T-helper 2 cell treated with Interferon-gamma antibody and Interleukin-4, amounts not matched to agents 100 ng/mL and 5 ng/mL, for 36 hours (primary cell): ENCODE results near the gene KLF6. TPM values are rescaled to one million over a fixed set of nuclear protein-coding genes. Genes with fewer than 3 reads are reported as not detected.

ENCODE experiments used
- intact Hi-C: fragments of 100-400 bp; cut with micrococcal nuclease; formaldehyde crosslinking; loops from one replicate; pipeline ENCODE4 v1.15.1; 2023
- total RNA-seq: library from RNA; stranded (reverse); gene quantifications from 2 replicates; pipeline ENCODE4 v1.2.3, GENCODE V29; 2022

KLF6 gene
- total RNA-seq, 1 donor from 2014 or later: 97.6 TPM

GRCh38 chr10:3812141-3812540 lies 27.1 kb upstream of the KLF6 start:
- intact Hi-C loops: no loop called here

GRCh38 chr10:3811291-3811870 lies 26.4 kb upstream of the KLF6 start:
- intact Hi-C loops: loop anchor here (1.0 kb wide), 1 partner anchor 62 kb away; no protein-coding TSS in a partner anchor

GRCh38 chr10:3808689-3809199 lies 23.7 kb upstream of the KLF6 start:
- intact Hi-C loops: loop anchor here (5.0 kb wide), 1 partner anchor 84 kb away; no protein-coding TSS in a partner anchor

- intact Hi-C loops: loop anchor here (5.0 kb wide), 1 partner anchor 84 kb away; no protein-coding TSS in a partner anchor
These were observed 23.0 kb upstream of the KLF6 start for GRCh38 chr10:3807928-3808496.

- intact Hi-C loops: loop anchor here (5.0 kb wide), 1 partner anchor 85 kb away; no protein-coding TSS in a partner anchor
These were observed 22.4 kb upstream of the KLF6 start for GRCh38 chr10:3807211-3807927.

GRCh38 chr10:3806603-3807002 lies 21.6 kb upstream of the KLF6 start:
- intact Hi-C loops: loop anchor here (5.0 kb wide), 1 partner anchor 86 kb away; no protein-coding TSS in a partner anchor

GRCh38 chr10:3805791-3806461 lies 20.9 kb upstream of the KLF6 start:
- intact Hi-C loops: loop anchor here (1.0 to 5.0 kb wide), 7 partner anchors 21 to 325 kb away; partner anchors contain the start of gene KLF6

- intact Hi-C loops: loop anchor here (1.0 to 5.0 kb wide), 7 partner anchors 20 to 326 kb away; partner anchors contain the start of gene KLF6
These were observed 20.3 kb upstream of the KLF6 start for GRCh38 chr10:3805201-3805790.

- intact Hi-C loops: loop anchor here (2.0 kb wide), 2 partner anchors 45 to 145 kb away; no protein-coding TSS in a partner anchor
These were observed 19.1 kb upstream of the KLF6 start for GRCh38 chr10:3803927-3804741.

GRCh38 chr10:3803295-3803926 lies 18.4 kb upstream of the KLF6 start:
- intact Hi-C loops: no loop called here

GRCh38 chr10:3802526-3803265 lies 17.7 kb upstream of the KLF6 start:
- intact Hi-C loops: no loop called here

GRCh38 chr10:3801558-3802192 lies 16.7 kb upstream of the KLF6 start:
- intact Hi-C loops: no loop called here

GRCh38 chr10:3800586-3800985 lies 15.6 kb upstream of the KLF6 start:
- intact Hi-C loops: no loop called here

GRCh38 chr10:3797750-3798149 lies 12.7 kb upstream of the KLF6 start:
- intact Hi-C loops: no loop called here

- intact Hi-C loops: no loop called here
These were observed 8.5 kb upstream of the KLF6 start for GRCh38 chr10:3793553-3793952.

- intact Hi-C loops: no loop called here
These were observed 7.8 kb upstream of the KLF6 start for GRCh38 chr10:3792710-3793219.

- intact Hi-C loops: no loop called here
These were observed 7.1 kb upstream of the KLF6 start for GRCh38 chr10:3791974-3792633.

GRCh38 chr10:3790858-3791257 lies 5.8 kb upstream of the KLF6 start:
- intact Hi-C loops: no loop called here
